SK-N-SH treated with all-trans-retinoic acid at 6 μM for 48 hours (cell line): ENCODE measurements around the gene AGBL2.

ENCODE experiments used
- ATAC-seq: fragments of 200-7000 bp; cut with Tn5 transposase; 3 replicates; pipeline ENCODE4 v1.9.1; 2020; ENCODE audit warnings: mild to moderate bottlenecking, moderate library complexity
- BACH2 ChIP-seq: fragments of 250-450 bp; sonication (Bioruptor Pico); IDR thresholded peaks from 2 replicates; pipeline ENCODE4 v1.9.0; 2021; ENCODE audit warnings: mild to moderate bottlenecking, borderline replicate concordance
- CREB5 ChIP-seq: fragments of 250-450 bp; sonication (Bioruptor Pico); IDR thresholded peaks from 2 replicates; pipeline ENCODE4 v1.5.1; 2020; ENCODE audit warnings: low read depth, mild to moderate bottlenecking, moderate library complexity
- CSDC2 ChIP-seq: fragments of 250-450 bp; sonication (Bioruptor Pico); IDR thresholded peaks from 2 replicates; pipeline ENCODE4 v1.5.0; 2020; ENCODE audit warnings: mild to moderate bottlenecking, moderate library complexity
- CSRNP3 ChIP-seq: fragments of 250-450 bp; sonication (Bioruptor Pico); IDR thresholded peaks from 2 replicates; pipeline ENCODE4 v1.5.1; 2021; ENCODE audit warnings: mild to moderate bottlenecking, moderate library complexity
- ESRRG ChIP-seq: fragments of 250-450 bp; sonication (Bioruptor Pico); IDR thresholded peaks from 2 replicates; pipeline ENCODE4 v1.6.1; 2021; ENCODE audit warnings: mild to moderate bottlenecking
- GLIS3 ChIP-seq: fragments of 250-450 bp; sonication (Bioruptor Pico); IDR thresholded peaks from 2 replicates; pipeline ENCODE4 v1.5.0; 2020; ENCODE audit warnings: mild to moderate bottlenecking, moderate library complexity
- OSR1 ChIP-seq: fragments of 250-450 bp; sonication (Bioruptor Pico); IDR thresholded peaks from 2 replicates; pipeline ENCODE4 v1.8.0; 2022; ENCODE audit warnings: moderate library complexity, mild to moderate bottlenecking, inconsistent platforms
- PATZ1 ChIP-seq: fragments of 250-450 bp; sonication (Bioruptor Pico); IDR thresholded peaks from 2 replicates; pipeline ENCODE4 v1.8.0; 2020; ENCODE audit warnings: mild to moderate bottlenecking, moderate library complexity, borderline replicate concordance
- POU6F1 ChIP-seq: fragments of 250-450 bp; sonication (Bioruptor Pico); IDR thresholded peaks from 2 replicates; pipeline ENCODE4 v1.8.0; 2021; ENCODE audit warnings: low read depth, mild to moderate bottlenecking, moderate library complexity, borderline replicate concordance
- TOX ChIP-seq: fragments of 250-450 bp; sonication (Bioruptor Pico); IDR thresholded peaks from 2 replicates; pipeline ENCODE4 v1.8.0; 2021; ENCODE audit warnings: mild to moderate bottlenecking, moderate library complexity, borderline replicate concordance
- TSHZ2 ChIP-seq: fragments of 250-450 bp; sonication (Bioruptor Pico); IDR thresholded peaks from 2 replicates; pipeline ENCODE4 v1.5.0; 2020; ENCODE audit warnings: mild to moderate bottlenecking, moderate library complexity
- ZC3H10 ChIP-seq: fragments of 250-450 bp; sonication (Bioruptor Pico); IDR thresholded peaks from 2 replicates; pipeline ENCODE4 v1.5.1; 2021; ENCODE audit warnings: mild to moderate bottlenecking, moderate library complexity
- ZFP3 ChIP-seq: fragments of 250-450 bp; sonication (Bioruptor Pico); IDR thresholded peaks from 2 replicates; pipeline ENCODE4 v1.5.0; 2020; ENCODE audit warnings: mild to moderate bottlenecking, moderate library complexity
- ZFP30 ChIP-seq: fragments of 450-650 bp; formaldehyde crosslinking; IDR thresholded peaks from 2 replicates; pipeline ENCODE4 v1.5.0; 2022; ENCODE audit warnings: mild to moderate bottlenecking, moderate library complexity
- ZNF8 ChIP-seq: fragments of 450-650 bp; formaldehyde crosslinking; IDR thresholded peaks from 2 replicates; pipeline ENCODE4 v1.5.0; 2020; ENCODE audit warnings: mild to moderate bottlenecking, moderate library complexity

AGBL2 gene

GRCh38 chr11:47609675-47610074, 105.5 kb downstream of the AGBL2 start:
- TF ChIP-seq CSDC2 = no peak
- no peak for TF ChIP-seq PATZ1
- TF ChIP-seq ZFP30 (CRISPR knock-in tag) = no peak
- TF ChIP-seq BACH2 (CRISPR knock-in tag) = no peak
- no peak for TF ChIP-seq TOX (CRISPR knock-in tag)
- no peak for TF ChIP-seq TSHZ2 (CRISPR knock-in tag)
- TF ChIP-seq CSRNP3 (CRISPR knock-in tag) = no peak
- TF ChIP-seq CREB5 (CRISPR knock-in tag) = no peak
- TF ChIP-seq OSR1 = no peak
- TF ChIP-seq ESRRG (CRISPR knock-in tag) = no peak
- TF ChIP-seq POU6F1 (CRISPR knock-in tag) = no peak
- no peak for TF ChIP-seq GLIS3 (CRISPR knock-in tag)
- no peak for TF ChIP-seq ZFP3
- no peak for TF ChIP-seq ZNF8 (CRISPR knock-in tag)
- no peak for TF ChIP-seq ZC3H10
- no peak for ATAC-seq
